Trophoblast cell (in vitro differentiated cells and primary cell): ENCODE measurements around the gene SFXN4.
"Not testable (repeated sequence)": the region's sequence is repeated elsewhere in the genome, so short reads cannot be mapped to it uniquely, and the experiment has no call there.

ENCODE experiments used
- DNase-seq, 2 donors: peaks; one replicate each; pipeline ENCODE4 v3.0.0-alpha.2; 2016
- H2AFZ ChIP-seq: 2 replicates; pipeline ENCODE4 v1.6.1; 2013; ENCODE audit warnings: low read length, moderate library complexity, mild to moderate bottlenecking; ENCODE audit not compliant: insufficient read depth, poor library complexity
- H2AK5ac ChIP-seq: 2 replicates; pipeline ENCODE4 v1.6.1; 2013; ENCODE audit warnings: mild to moderate bottlenecking, low read length
- H2BK120ac ChIP-seq: 2 replicates; pipeline ENCODE4 v1.6.1; 2013; ENCODE audit warnings: low read length, mild to moderate bottlenecking, moderate library complexity; ENCODE audit not compliant: insufficient read depth, poor library complexity
- H2BK12ac ChIP-seq: 2 replicates; pipeline ENCODE4 v1.6.1; 2013; ENCODE audit warnings: mild to moderate bottlenecking, low read length, moderate library complexity
- H2BK5ac ChIP-seq: 2 replicates; pipeline ENCODE4 v1.6.1; 2013; ENCODE audit warnings: low read length, low read depth, moderate library complexity, mild to moderate bottlenecking; ENCODE audit not compliant: poor library complexity
- H3K14ac ChIP-seq: 2 replicates; pipeline ENCODE4 v1.6.1; 2013; ENCODE audit warnings: mild to moderate bottlenecking, low read length
- H3K18ac ChIP-seq: 2 replicates; pipeline ENCODE4 v1.6.1; 2013; ENCODE audit warnings: mild to moderate bottlenecking, low read length
- H3K23ac ChIP-seq: 2 replicates; pipeline ENCODE4 v1.6.1; 2013; ENCODE audit warnings: low read length
- H3K27ac ChIP-seq: 2 replicates; pipeline ENCODE4 v1.5.1; 2013; ENCODE audit warnings: low read depth, mild to moderate bottlenecking, inconsistent platforms, low read length, moderate library complexity
- H3K27me3 ChIP-seq: 2 replicates; pipeline ENCODE4 v1.6.1; 2013; ENCODE audit warnings: inconsistent platforms, mild to moderate bottlenecking, low read length, moderate library complexity; ENCODE audit not compliant: insufficient read depth
- H3K36me3 ChIP-seq, 2 experiments: 1 replicate in 1 of 2; 2 replicates in 1 of 2; pipeline ENCODE4 v1.6.1; 2013; ENCODE audit warnings: low read length in 2 of 2, mild to moderate bottlenecking in 2 of 2, moderate library complexity in 1 of 2; ENCODE audit not compliant: insufficient read depth in 2 of 2, control insufficient read depth in 1 of 2
- H3K4ac ChIP-seq: 2 replicates; pipeline ENCODE4 v1.6.1; 2013; ENCODE audit warnings: low read depth, mild to moderate bottlenecking, low read length, moderate library complexity
- H3K4me1 ChIP-seq, 2 experiments: 1 replicate in 1 of 2; 2 replicates in 1 of 2; pipeline ENCODE4 v1.6.1; 2013; ENCODE audit warnings: low read length in 2 of 2, mild to moderate bottlenecking in 2 of 2, moderate library complexity in 1 of 2; ENCODE audit not compliant: insufficient read depth in 2 of 2, control insufficient read depth in 1 of 2
- H3K4me2 ChIP-seq: 2 replicates; pipeline ENCODE4 v1.6.1; 2013; ENCODE audit warnings: inconsistent platforms, mild to moderate bottlenecking, low read length, moderate library complexity
- H3K4me3 ChIP-seq: 2 replicates; pipeline ENCODE4 v1.5.1; 2013; ENCODE audit warnings: mild to moderate bottlenecking, low read depth, low read length, inconsistent platforms
- H3K79me1 ChIP-seq: one replicate; pipeline ENCODE4 v1.6.1; 2013; ENCODE audit warnings: low read length
- H3K79me2 ChIP-seq: 2 replicates; pipeline ENCODE4 v1.6.1; 2013; ENCODE audit warnings: low read length, mild to moderate bottlenecking; ENCODE audit not compliant: control insufficient read depth, insufficient read depth, poor library complexity
- H3K9ac ChIP-seq: 2 replicates; pipeline ENCODE4 v1.6.1; 2013; ENCODE audit warnings: mild to moderate bottlenecking, low read length
- H3K9me3 ChIP-seq: 2 replicates; pipeline ENCODE4 v1.6.1; 2013; ENCODE audit warnings: low read depth, mild to moderate bottlenecking, control low read depth, inconsistent platforms, low read length; ENCODE audit not compliant: insufficient read depth
- H4K12ac ChIP-seq: 2 replicates; pipeline ENCODE4 v1.6.1; 2013; ENCODE audit warnings: low read depth, mild to moderate bottlenecking, low read length, moderate library complexity
- H4K8ac ChIP-seq: 2 replicates; pipeline ENCODE4 v1.6.1; 2013; ENCODE audit warnings: low read depth, mild to moderate bottlenecking, low read length, moderate library complexity
- H4K91ac ChIP-seq: one replicate; pipeline ENCODE4 v1.6.1; 2013; ENCODE audit warnings: low read depth, mild to moderate bottlenecking, low read length, moderate library complexity
- WGBS: extraction: QIAGEN DNeasy Blood & Tissue Kit; methylation state at CpG from one replicate; pipeline ENCODE4 v1.1.7; 2013; ENCODE audit warnings: missing lambda C conversion rate; ENCODE audit not compliant: insufficient read length, insufficient coverage; ENCODE audit errors: extremely low coverage; 5-methylcytosine and 5-hydroxymethylcytosine counted together

The SFXN4 gene

DNA sequence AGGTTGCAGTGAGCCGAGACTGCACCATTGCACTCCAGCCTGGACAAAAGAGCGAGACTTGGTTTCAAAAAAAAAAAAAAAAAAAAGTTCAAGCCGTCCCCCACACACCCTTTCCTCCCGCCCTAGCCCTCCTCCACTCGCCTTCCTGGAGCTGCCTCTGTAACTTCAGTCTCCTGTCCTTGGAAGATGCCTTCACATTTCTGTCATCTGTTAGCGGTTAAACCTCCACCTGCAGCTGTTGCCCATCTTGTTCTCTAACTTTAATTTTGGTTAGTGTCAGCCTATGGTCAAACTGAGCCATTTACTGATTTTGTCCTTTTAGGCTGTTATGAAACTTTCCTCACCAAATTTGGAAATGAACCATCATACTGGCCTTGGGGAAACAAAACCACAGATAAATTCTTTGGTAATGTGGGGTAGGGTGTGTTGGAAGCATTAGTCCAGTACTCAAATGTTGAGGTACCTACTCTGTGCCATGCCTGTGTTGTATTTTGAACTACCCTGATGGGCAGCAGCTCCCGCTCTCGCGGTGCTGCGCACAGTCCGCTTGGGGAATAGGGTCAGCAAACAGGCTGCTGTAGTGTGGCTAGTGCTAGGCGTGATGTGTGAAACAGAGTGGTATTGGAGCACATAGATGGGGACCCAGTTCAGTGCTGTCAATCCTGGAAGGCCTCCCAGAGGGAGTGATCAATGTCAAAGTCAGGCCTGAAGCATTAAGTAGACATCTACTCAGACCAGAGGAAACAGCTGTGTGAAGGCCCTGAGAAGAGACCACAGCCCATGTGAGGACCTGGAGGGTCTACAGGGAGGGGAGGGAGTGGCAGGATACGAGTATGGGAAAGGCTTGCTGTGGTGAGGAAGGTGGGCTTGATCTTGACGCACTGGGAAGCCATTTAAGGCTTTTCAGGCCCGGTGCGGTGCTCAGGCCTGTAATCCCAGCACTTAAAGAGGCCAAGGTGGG lies 26.9 kb downstream of the SFXN4 start:
- Histone ChIP-seq H3K4me2 (no peak overlapping the region), H3K4me3 (no peak overlapping the region), H2BK12ac (no peak overlapping the region), H2AFZ (no peak overlapping the region), H3K79me2 (no peaks in the 10 kb centered on the region), H3K27me3 (no peaks in the 10 kb centered on the region), H3K4ac (no peak overlapping the region), H2AK5ac (no peak overlapping the region), H3K9ac (no peak overlapping the region), H3K79me1 (no peaks in the 10 kb centered on the region), H3K14ac (no peak overlapping the region), H4K8ac (no peak overlapping the region), H3K4me1 (no peaks in the 10 kb centered on the region), H3K9me3 (no peaks in the 10 kb centered on the region), H4K91ac (no peak overlapping the region), H3K36me3 (peaks cover 10% of the 10 kb centered on the region in 2 experiments), H3K18ac (no peak overlapping the region), H3K23ac (no peak overlapping the region), H4K12ac (no peak overlapping the region), H2BK5ac (no peak overlapping the region), H3K27ac (no peak overlapping the region), H2BK120ac (no peak overlapping the region)
- no peak for DNase-seq
- no CpG with 5 or more reads among the region's 16 CpGs for WGBS

GRCh38 chr10:119137878-119138277 lies 27.6 kb downstream of the SFXN4 start:
- not testable (repeated sequence) for H4K12ac ChIP-seq, H2BK5ac ChIP-seq, H3K14ac ChIP-seq, H4K8ac ChIP-seq, H3K27ac ChIP-seq, H2AFZ ChIP-seq, DNase-seq, H3K27me3 ChIP-seq, H3K23ac ChIP-seq, H2BK12ac ChIP-seq, H3K18ac ChIP-seq, H3K4me2 ChIP-seq, H3K79me2 ChIP-seq, H3K4ac ChIP-seq, H3K79me1 ChIP-seq, H3K4me1 ChIP-seq, H3K9me3 ChIP-seq, H4K91ac ChIP-seq, H2AK5ac ChIP-seq, H3K4me3 ChIP-seq, H2BK120ac ChIP-seq, H3K9ac ChIP-seq
- peaks cover 16 to 17% of the 10 kb centered on the region in 2 experiments for H3K36me3 ChIP-seq
- no CpG with 5 or more reads among the region's 8 CpGs for WGBS

GRCh38 chr10:119136084-119136483 lies 29.4 kb downstream of the SFXN4 start:
- Histone ChIP-seq H3K18ac (no peak overlapping the region), H3K14ac (no peak overlapping the region), H2BK12ac (no peak overlapping the region), H4K12ac (no peak overlapping the region), H2BK5ac (no peak overlapping the region), H3K27ac (no peak overlapping the region), H3K4me3 (no peak overlapping the region), H3K36me3 (peaks cover 22 to 25% of the 10 kb centered on the region in 2 experiments), H3K4me1 (no peaks in the 10 kb centered on the region), H4K8ac (no peak overlapping the region), H3K79me2 (no peaks in the 10 kb centered on the region), H4K91ac (no peak overlapping the region), H3K4me2 (no peak overlapping the region), H3K9me3 (no peaks in the 10 kb centered on the region), H3K27me3 (no peaks in the 10 kb centered on the region), H2AFZ (no peak overlapping the region), H3K9ac (no peak overlapping the region), H2AK5ac (no peak overlapping the region), H3K4ac (no peak overlapping the region), H2BK120ac (no peak overlapping the region), H3K79me1 (no peaks in the 10 kb centered on the region), H3K23ac (no peak overlapping the region)
- WGBS, result no CpG with 5 or more reads among the region's 7 CpGs
- peak; percentile 22 to 52 for DNase-seq

DNA sequence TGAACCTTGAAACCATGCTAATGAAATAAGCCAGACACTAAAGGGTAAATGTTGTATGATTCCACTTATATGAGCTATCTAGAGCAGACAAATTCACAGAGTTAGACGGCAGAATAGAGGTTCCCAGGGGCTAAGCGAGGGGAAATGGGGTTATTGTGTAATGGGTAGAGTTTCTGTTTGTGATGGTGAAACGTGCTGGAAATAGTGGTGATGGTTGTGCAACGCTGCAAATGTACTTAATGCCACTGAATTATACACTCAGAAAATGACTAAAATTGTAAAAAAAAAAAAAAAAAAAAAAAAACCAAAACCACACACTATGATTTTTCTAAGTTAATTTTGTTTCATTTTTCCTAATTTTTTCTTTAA lies 30.0 kb downstream of the SFXN4 start:
- WGBS, result no CpG with 5 or more reads among the region's 4 CpGs
- Histone ChIP-seq H3K27me3 (no peaks in the 10 kb centered on the region), H4K91ac (no peak overlapping the region), H3K4ac (no peak overlapping the region), H3K36me3 (peaks cover 21 to 27% of the 10 kb centered on the region in 2 experiments), H3K23ac (no peak overlapping the region), H2BK5ac (no peak overlapping the region), H4K12ac (no peak overlapping the region), H3K27ac (no peak overlapping the region), H2BK12ac (no peak overlapping the region), H2AK5ac (no peak overlapping the region), H3K4me3 (no peak overlapping the region), H3K9me3 (no peaks in the 10 kb centered on the region), H2AFZ (no peak overlapping the region), H3K79me2 (no peaks in the 10 kb centered on the region), H3K18ac (no peak overlapping the region), H3K4me2 (no peak overlapping the region), H2BK120ac (no peak overlapping the region), H4K8ac (no peak overlapping the region), H3K14ac (no peak overlapping the region), H3K79me1 (no peaks in the 10 kb centered on the region), H3K9ac (no peak overlapping the region), H3K4me1 (no peaks in the 10 kb centered on the region)
- DNase-seq, result peak in 1 of 2 donors; percentile 64
